Activated naive CD4-positive, alpha-beta T cell treated with anti-CD3 and anti-CD28 coated beads, Interleukin-2, amount 10 ng/mL, durations not matched to agents 7 days and 5 days (primary cell): Measurements from ENCODE around the gene PLA2G3.
A peak's percentile ranks its signal among the peaks of the same experiment; 100 is the strongest.

ENCODE experiments used
- CTCF ChIA-PET: fragments of 350-600 bp; sonication (Branson Sonifier 250); formaldehyde crosslinking; loops from one replicate; lab custom pipeline; 2021; ENCODE audit warnings: antibody characterized with exemption; lab: Charles Lee
- DNase-seq: peaks from one replicate; pipeline ENCODE4 v3.0.0-alpha.2; 2020
- H3K27ac Mint-ChIP-seq: one replicate; pipeline ENCODE4 v1.8.0; 2021; ENCODE audit warnings: mild to moderate bottlenecking, moderate library complexity, mixed read lengths
- H3K27me3 Mint-ChIP-seq: one replicate; pipeline ENCODE4 v1.8.0; 2021; ENCODE audit warnings: mild to moderate bottlenecking, mixed read lengths
- H3K36me3 Mint-ChIP-seq: one replicate; pipeline ENCODE4 v1.8.0; 2021; ENCODE audit warnings: mixed read lengths
- H3K4me1 Mint-ChIP-seq: one replicate; pipeline ENCODE4 v1.8.0; 2021; ENCODE audit warnings: mixed read lengths
- H3K4me3 Mint-ChIP-seq: one replicate; pipeline ENCODE4 v1.8.0; 2021; ENCODE audit warnings: mild to moderate bottlenecking, moderate library complexity, mixed read lengths
- H3K9me3 Mint-ChIP-seq: one replicate; pipeline ENCODE4 v1.8.0; 2021; ENCODE audit warnings: mixed read lengths

The PLA2G3 gene

GRCh38 chr22:31087744-31088215, 52.5 kb downstream of the PLA2G3 start:
- Mint-ChIP-seq H3K27ac (peak overlapping the region; percentile 45), H3K27me3 (no peaks in the 10 kb centered on the region), H3K4me3 (no peak overlapping the region), H3K36me3 (peaks cover 15% of the 10 kb centered on the region), H3K9me3 (no peaks in the 10 kb centered on the region), H3K4me1 (peaks cover 21% of the 10 kb centered on the region)
- no peak for DNase-seq
- CTCF ChIA-PET = interaction anchor here (0.8 to 1.1 kb wide), 3 partner anchors 8 to 185 kb away, joined by 3 read pairs; no protein-coding TSS in a partner anchor

- no peak for DNase-seq
- Mint-ChIP-seq H3K27me3 (no peaks in the 10 kb centered on the region), H3K4me3 (no peak overlapping the region), H3K4me1 (peaks cover 31% of the 10 kb centered on the region), H3K9me3 (no peaks in the 10 kb centered on the region), H3K27ac (no peak overlapping the region), H3K36me3 (peaks cover 12% of the 10 kb centered on the region)
- CTCF ChIA-PET = interaction anchor here (0.6 to 2.6 kb wide), 5 partner anchors 9 to 167 kb away, joined by 3 to 9 read pairs (median 4); no protein-coding TSS in a partner anchor
Measured at GRCh38 chr22:31086703-31087330, 53.5 kb downstream of the PLA2G3 start.

GRCh38 chr22:31085928-31086327, 54.4 kb downstream of the PLA2G3 start:
- Mint-ChIP-seq H3K4me1 (peaks cover 39% of the 10 kb centered on the region), H3K36me3 (peaks cover 12% of the 10 kb centered on the region), H3K9me3 (no peaks in the 10 kb centered on the region), H3K27me3 (peaks cover 1% of the 10 kb centered on the region), H3K27ac (no peak overlapping the region), H3K4me3 (peak overlapping the region; percentile 78)
- no peak for DNase-seq
- CTCF ChIA-PET = interaction anchor here (1.1 to 2.6 kb wide), 5 partner anchors 10 to 331 kb away, joined by 3 to 9 read pairs (median 7); no protein-coding TSS in a partner anchor

- H3K27ac Mint-ChIP-seq = peak overlapping the region; percentile 84
- peaks cover 6% of the 10 kb centered on the region for H3K27me3 Mint-ChIP-seq
- no peak for DNase-seq
- peaks cover 10% of the 10 kb centered on the region for H3K36me3 Mint-ChIP-seq
- peaks cover 43% of the 10 kb centered on the region for H3K4me1 Mint-ChIP-seq
- CTCF ChIA-PET = interaction anchor here (0.8 to 2.6 kb wide), 11 partner anchors 10 to 331 kb away, joined by 3 to 9 read pairs (median 4); partner anchors contain the start of genes INPP5J and SELENOM
- H3K4me3 Mint-ChIP-seq = peak overlapping the region; percentile 78
- no peaks in the 10 kb centered on the region for H3K9me3 Mint-ChIP-seq
Measured at GRCh38 chr22:31085493-31085824, 54.8 kb downstream of the PLA2G3 start.

- Mint-ChIP-seq H3K27ac (peak overlapping the region; percentile 84), H3K4me3 (peak overlapping the region; percentile 84), H3K36me3 (peaks cover 10% of the 10 kb centered on the region), H3K4me1 (peaks cover 44% of the 10 kb centered on the region), H3K9me3 (no peaks in the 10 kb centered on the region), H3K27me3 (peaks cover 8% of the 10 kb centered on the region)
- peak; percentile 92 for DNase-seq
- CTCF ChIA-PET = interaction anchor here (0.8 to 2.6 kb wide), 14 partner anchors 8 to 330 kb away, joined by 3 to 9 read pairs (median 4); partner anchors contain the start of genes INPP5J, MORC2 and SELENOM
Measured at GRCh38 chr22:31084811-31085492, 55.4 kb downstream of the PLA2G3 start.
